ENCODE results near the gene CACNA1F. TPM values are rescaled to one million over a fixed set of nuclear protein-coding genes. Genes with fewer than 3 reads are reported as not detected.

The CACNA1F gene
- total and polyA plus RNA-seq, 9 of the 15 experiments (the other 6 are each of a cell fraction or from before 2014, with no cell fraction given): under 0.01 to 0.41 (median 0.03) TPM; not detected in 3

DNA sequence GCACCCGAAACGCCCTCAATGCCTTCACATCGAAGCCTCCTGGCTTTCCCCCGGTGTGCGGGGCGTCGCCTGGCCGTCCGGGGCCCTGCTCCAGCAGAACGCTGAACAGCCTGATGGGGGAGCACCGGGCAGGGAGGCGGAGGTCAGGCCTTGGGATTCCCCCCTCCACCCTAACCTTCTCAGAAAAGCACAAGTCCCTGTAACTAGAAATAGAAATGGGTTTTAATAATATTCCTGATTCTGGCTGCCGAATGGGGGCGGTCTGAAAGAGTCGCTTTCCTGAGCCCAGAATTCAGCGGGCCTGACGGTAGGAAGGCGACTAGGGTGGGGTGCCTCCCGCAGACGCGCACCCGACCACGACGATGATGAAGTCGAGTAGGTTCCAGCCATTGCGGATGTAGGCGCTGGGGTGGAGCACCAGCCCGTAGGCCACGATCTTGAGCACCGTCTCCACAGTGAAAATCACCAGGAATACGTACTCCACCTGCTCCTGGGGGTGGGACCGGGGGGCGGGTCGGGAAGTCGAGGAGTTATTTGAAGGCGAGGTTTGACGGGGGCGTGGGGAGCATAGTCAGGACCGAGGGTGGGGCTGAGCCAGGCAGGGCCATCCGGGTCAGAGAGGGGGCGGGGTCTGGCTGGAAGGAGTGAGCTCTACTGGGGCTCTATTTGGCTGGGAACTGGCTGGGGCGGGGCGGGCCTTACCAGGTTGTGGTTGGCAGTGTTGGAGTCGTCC is 2.5 kb downstream of the CACNA1F start (continued):
- peak; percentile 89 for TF ChIP-seq ZNF263 (CRISPR knock-in tag; IDR thresholded peaks at IDR 0.05; ENCODE audit: borderline replicate concordance)
- TF ChIP-seq, protein P1, sequence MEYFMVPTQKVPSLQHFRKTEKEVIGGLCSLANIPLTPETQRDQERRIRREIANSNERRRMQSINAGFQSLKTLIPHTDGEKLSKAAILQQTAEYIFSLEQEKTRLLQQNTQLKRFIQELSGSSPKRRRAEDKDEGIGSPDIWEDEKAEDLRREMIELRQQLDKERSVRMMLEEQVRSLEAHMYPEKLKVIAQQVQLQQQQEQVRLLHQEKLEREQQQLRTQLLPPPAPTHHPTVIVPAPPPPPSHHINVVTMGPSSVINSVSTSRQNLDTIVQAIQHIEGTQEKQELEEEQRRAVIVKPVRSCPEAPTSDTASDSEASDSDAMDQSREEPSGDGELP (CRISPR knock-in tag; IDR thresholded peaks at IDR 0.05; ENCODE audit: borderline replicate concordance): peak; percentile 36; the same call in 1 of the 2 replicates
- peak; percentile 61 for TF ChIP-seq EP400 (IDR thresholded peaks at IDR 0.05)
- TF ChIP-seq CEBPZ (IDR thresholded peaks at IDR 0.05; ENCODE audit: borderline replicate concordance, low read depth, low read length): no peak
- TF ChIP-seq NRF1 (conservative IDR thresholded peaks at IDR 0.05 in 1 of 2, IDR thresholded peaks at IDR 0.05 in 1 of 2): peak in 1 of 2 experiments; percentile 37; a peak in 3 of 4 replicates
- TF ChIP-seq ZNF395 (CRISPR knock-in tag; IDR thresholded peaks at IDR 0.05): peak; percentile 78
- TF ChIP-seq MAZ (CRISPR knock-in tag; conservative IDR thresholded peaks at IDR 0.05 in 1 of 2, IDR thresholded peaks at IDR 0.05 in 1 of 2): no peak
- no peak for TF ChIP-seq MIER1 (IDR thresholded peaks at IDR 0.05; ENCODE audit: low read depth)
- TF ChIP-seq CTCF (IDR thresholded peaks at IDR 0.05 in 2 of 3, conservative IDR thresholded peaks at IDR 0.05 in 1 of 3; ENCODE audit: insufficient read depth in 2 of 3, low read depth in 1 of 3, low read length in 3 of 3): peak; percentile 44 to 59 (median 54); a peak in 5 of 6 replicates
- TF ChIP-seq NR2C1 (IDR thresholded peaks at IDR 0.05): peak; percentile 18; the same call in 1 of the 2 replicates
- TF ChIP-seq NR2C1 (tag; IDR thresholded peaks at IDR 0.05): 0 out of 2 replicates have a peak, but pooled peaks have one; percentile 11
- TF ChIP-seq CTBP1 (IDR thresholded peaks at IDR 0.05; ENCODE audit: borderline replicate concordance): 0 out of 2 replicates have a peak, but pooled peaks have one; percentile 17
- TF ChIP-seq, protein P2, sequence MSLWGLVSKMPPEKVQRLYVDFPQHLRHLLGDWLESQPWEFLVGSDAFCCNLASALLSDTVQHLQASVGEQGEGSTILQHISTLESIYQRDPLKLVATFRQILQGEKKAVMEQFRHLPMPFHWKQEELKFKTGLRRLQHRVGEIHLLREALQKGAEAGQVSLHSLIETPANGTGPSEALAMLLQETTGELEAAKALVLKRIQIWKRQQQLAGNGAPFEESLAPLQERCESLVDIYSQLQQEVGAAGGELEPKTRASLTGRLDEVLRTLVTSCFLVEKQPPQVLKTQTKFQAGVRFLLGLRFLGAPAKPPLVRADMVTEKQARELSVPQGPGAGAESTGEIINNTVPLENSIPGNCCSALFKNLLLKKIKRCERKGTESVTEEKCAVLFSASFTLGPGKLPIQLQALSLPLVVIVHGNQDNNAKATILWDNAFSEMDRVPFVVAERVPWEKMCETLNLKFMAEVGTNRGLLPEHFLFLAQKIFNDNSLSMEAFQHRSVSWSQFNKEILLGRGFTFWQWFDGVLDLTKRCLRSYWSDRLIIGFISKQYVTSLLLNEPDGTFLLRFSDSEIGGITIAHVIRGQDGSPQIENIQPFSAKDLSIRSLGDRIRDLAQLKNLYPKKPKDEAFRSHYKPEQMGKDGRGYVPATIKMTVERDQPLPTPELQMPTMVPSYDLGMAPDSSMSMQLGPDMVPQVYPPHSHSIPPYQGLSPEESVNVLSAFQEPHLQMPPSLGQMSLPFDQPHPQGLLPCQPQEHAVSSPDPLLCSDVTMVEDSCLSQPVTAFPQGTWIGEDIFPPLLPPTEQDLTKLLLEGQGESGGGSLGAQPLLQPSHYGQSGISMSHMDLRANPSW (CRISPR knock-in tag; IDR thresholded peaks at IDR 0.05): no peak
- TF ChIP-seq ZFX (CRISPR knock-in tag; IDR thresholded peaks at IDR 0.05): peak; percentile 59
- peak; percentile 66 for TF ChIP-seq POLR2G (IDR thresholded peaks at IDR 0.05; ENCODE audit: low read depth, low read length)
- no peak for TF ChIP-seq SMARCE1 (IDR thresholded peaks at IDR 0.05)
